Activated T-helper 1 cell treated with anti-CD3 and anti-CD28 coated beads, Interleukin-12 subunit alpha, Interleukin-12 subunit beta, Interleukin-2, Interleukin-4 antibody, amounts not matched to agents 30 ng/mL and 10 ng/mL and 1 ng/mL, durations not matched to agents 14 hours and 24 hours and 36 hours (primary cell): ENCODE measurements around the gene EXOSC7. TPM values are rescaled to one million over a fixed set of nuclear protein-coding genes. Genes with fewer than 3 reads are reported as not detected.

Experiments
- DNase-seq: peaks from one replicate; pipeline ENCODE4 v3.0.0; 2021; ENCODE audit warnings: low spot score
- H3K27ac Mint-ChIP-seq: one replicate; pipeline ENCODE4 v1.8.0; 2021; ENCODE audit warnings: mild to moderate bottlenecking, mixed read lengths
- H3K27me3 Mint-ChIP-seq: one replicate; pipeline ENCODE4 v1.8.0; 2022; ENCODE audit warnings: mild to moderate bottlenecking, moderate library complexity, mixed read lengths; ENCODE audit not compliant: insufficient read depth
- H3K36me3 Mint-ChIP-seq: one replicate; pipeline ENCODE4 v1.8.0; 2021; ENCODE audit warnings: low read depth, mixed read lengths
- H3K4me1 Mint-ChIP-seq: one replicate; pipeline ENCODE4 v1.8.0; 2021; ENCODE audit warnings: low read depth, mixed read lengths
- H3K4me3 Mint-ChIP-seq: one replicate; pipeline ENCODE4 v1.8.0; 2021; ENCODE audit warnings: mild to moderate bottlenecking, moderate library complexity, mixed read lengths
- H3K9me3 Mint-ChIP-seq: one replicate; pipeline ENCODE4 v1.8.0; 2021; ENCODE audit warnings: mixed read lengths
- intact Hi-C: fragments of 100-400 bp; cut with micrococcal nuclease; formaldehyde crosslinking; loops from one replicate; pipeline ENCODE4 v1.15.1; 2024
- total RNA-seq: library from RNA; stranded (reverse); gene quantifications from 2 replicates; pipeline ENCODE4 v1.2.3, GENCODE V29; 2022

EXOSC7 gene
- total RNA-seq, 1 donor from 2014 or later: 94.4 TPM

- H3K36me3 Mint-ChIP-seq: peaks cover 41% of the 10 kb centered on the region
Observed at GRCh38 chr3:44989141-44989540, 13.1 kb downstream of the EXOSC7 start.

GRCh38 chr3:44989636-44990373, 13.8 kb downstream of the EXOSC7 start:
- peaks cover 44% of the 10 kb centered on the region for H3K36me3 Mint-ChIP-seq
- no peaks in the 10 kb centered on the region for H3K27me3 Mint-ChIP-seq

More at GRCh38 chr3:44989141-44989540, 13.1 kb downstream of the EXOSC7 start:
- no peaks in the 10 kb centered on the region for H3K9me3 Mint-ChIP-seq
- H3K4me1 Mint-ChIP-seq: peaks cover 34% of the 10 kb centered on the region
- intact Hi-C loops: no loop called here
- H3K27me3 Mint-ChIP-seq: no peaks in the 10 kb centered on the region
- no peak for DNase-seq
- H3K4me3 Mint-ChIP-seq: no peak overlapping the region
- H3K27ac Mint-ChIP-seq: no peak overlapping the region

GRCh38 chr3:44991326-44991725, 15.3 kb downstream of the EXOSC7 start:
- no peak for DNase-seq
- intact Hi-C loops: no loop called here
- H3K27ac Mint-ChIP-seq: no peak overlapping the region

More at GRCh38 chr3:44989636-44990373, 13.8 kb downstream of the EXOSC7 start:
- no peak for DNase-seq
- H3K4me1 Mint-ChIP-seq: peaks cover 27% of the 10 kb centered on the region
- H3K9me3 Mint-ChIP-seq: no peaks in the 10 kb centered on the region
- intact Hi-C loops: no loop called here
- H3K4me3 Mint-ChIP-seq: no peak overlapping the region
- no peak overlapping the region for H3K27ac Mint-ChIP-seq

GRCh38 chr3:44992555-44993470, 16.8 kb downstream of the EXOSC7 start:
- Mint-ChIP-seq H3K36me3 (peaks cover 51% of the 10 kb centered on the region), H3K4me1 (peaks cover 38% of the 10 kb centered on the region), H3K27ac (no peak overlapping the region), H3K27me3 (no peaks in the 10 kb centered on the region), H3K9me3 (no peaks in the 10 kb centered on the region), H3K4me3 (no peak overlapping the region)
- intact Hi-C loops: no loop called here
- DNase-seq: no peak

More at GRCh38 chr3:44991326-44991725, 15.3 kb downstream of the EXOSC7 start:
- Mint-ChIP-seq H3K4me3 (no peak overlapping the region), H3K4me1 (peaks cover 31% of the 10 kb centered on the region), H3K36me3 (peaks cover 42% of the 10 kb centered on the region), H3K27me3 (no peaks in the 10 kb centered on the region), H3K9me3 (no peaks in the 10 kb centered on the region)

- H3K27me3 Mint-ChIP-seq: no peaks in the 10 kb centered on the region
- H3K9me3 Mint-ChIP-seq: no peaks in the 10 kb centered on the region
- H3K4me3 Mint-ChIP-seq: no peak overlapping the region
- intact Hi-C loops: no loop called here
- H3K36me3 Mint-ChIP-seq: peaks cover 56% of the 10 kb centered on the region
- DNase-seq: no peak
- no peak overlapping the region for H3K27ac Mint-ChIP-seq
- H3K4me1 Mint-ChIP-seq: peaks cover 38% of the 10 kb centered on the region
Observed at GRCh38 chr3:44993471-44994205, 17.6 kb downstream of the EXOSC7 start.

- H3K36me3 Mint-ChIP-seq: peaks cover 62% of the 10 kb centered on the region
- H3K9me3 Mint-ChIP-seq: no peaks in the 10 kb centered on the region
- DNase-seq: no peak
- peaks cover 38% of the 10 kb centered on the region for H3K4me1 Mint-ChIP-seq
- no peaks in the 10 kb centered on the region for H3K27me3 Mint-ChIP-seq
- H3K4me3 Mint-ChIP-seq: no peak overlapping the region
- H3K27ac Mint-ChIP-seq: peak overlapping the region; percentile 44
- intact Hi-C loops: no loop called here
Observed at GRCh38 chr3:44995142-44995770, 19.2 kb downstream of the EXOSC7 start.

GRCh38 chr3:44996556-44996969, 20.5 kb downstream of the EXOSC7 start:
- H3K27me3 Mint-ChIP-seq: no peaks in the 10 kb centered on the region
- peaks cover 56% of the 10 kb centered on the region for H3K36me3 Mint-ChIP-seq
- no peak overlapping the region for H3K4me3 Mint-ChIP-seq
- intact Hi-C loops: loop anchor here (1.0 kb wide), 1 partner anchor 15 kb away; no protein-coding TSS in a partner anchor
- DNase-seq: no peak
- H3K4me1 Mint-ChIP-seq: peaks cover 29% of the 10 kb centered on the region
- H3K27ac Mint-ChIP-seq: peak overlapping the region; percentile 6
- no peaks in the 10 kb centered on the region for H3K9me3 Mint-ChIP-seq

- no peak for DNase-seq
- Mint-ChIP-seq H3K36me3 (peaks cover 59% of the 10 kb centered on the region), H3K9me3 (peaks cover 2% of the 10 kb centered on the region), H3K27ac (no peak overlapping the region), H3K4me3 (no peak overlapping the region), H3K27me3 (no peaks in the 10 kb centered on the region), H3K4me1 (peaks cover 26% of the 10 kb centered on the region)
- intact Hi-C loops: no loop called here
Observed at GRCh38 chr3:44999782-45000181, 23.7 kb downstream of the EXOSC7 start.

GRCh38 chr3:45000823-45001222, 24.8 kb downstream of the EXOSC7 start:
- Mint-ChIP-seq H3K4me1 (peaks cover 29% of the 10 kb centered on the region), H3K36me3 (peaks cover 65% of the 10 kb centered on the region), H3K27me3 (no peaks in the 10 kb centered on the region), H3K9me3 (peaks cover 4% of the 10 kb centered on the region), H3K27ac (no peak overlapping the region), H3K4me3 (no peak overlapping the region)
- DNase-seq: no peak
- intact Hi-C loops: no loop called here

- intact Hi-C loops: no loop called here
- H3K27ac Mint-ChIP-seq: no peak overlapping the region
Observed at GRCh38 chr3:45001738-45002137, 25.7 kb downstream of the EXOSC7 start.

GRCh38 chr3:45002139-45002660, 26.2 kb downstream of the EXOSC7 start:
- Mint-ChIP-seq H3K4me3 (no peak overlapping the region), H3K36me3 (peaks cover 63% of the 10 kb centered on the region), H3K4me1 (peaks cover 17% of the 10 kb centered on the region), H3K9me3 (peaks cover 4% of the 10 kb centered on the region), H3K27ac (no peak overlapping the region), H3K27me3 (no peaks in the 10 kb centered on the region)
- DNase-seq: no peak
- intact Hi-C loops: no loop called here

More at GRCh38 chr3:45001738-45002137, 25.7 kb downstream of the EXOSC7 start:
- H3K36me3 Mint-ChIP-seq: peaks cover 62% of the 10 kb centered on the region
- peaks cover 20% of the 10 kb centered on the region for H3K4me1 Mint-ChIP-seq
- DNase-seq: no peak
- peaks cover 4% of the 10 kb centered on the region for H3K9me3 Mint-ChIP-seq
- no peaks in the 10 kb centered on the region for H3K27me3 Mint-ChIP-seq
- no peak overlapping the region for H3K4me3 Mint-ChIP-seq

- intact Hi-C loops: no loop called here
- Mint-ChIP-seq H3K36me3 (peaks cover 62% of the 10 kb centered on the region), H3K27ac (no peak overlapping the region), H3K4me3 (no peak overlapping the region), H3K27me3 (no peaks in the 10 kb centered on the region), H3K4me1 (peaks cover 17% of the 10 kb centered on the region), H3K9me3 (peaks cover 4% of the 10 kb centered on the region)
- DNase-seq: no peak
Observed at GRCh38 chr3:45002720-45003119, 26.7 kb downstream of the EXOSC7 start.
